ENCODE measurements around the gene TRIM69.
"Not testable (repeated sequence)": the region's sequence is repeated elsewhere in the genome, so short reads cannot be mapped to it uniquely, and the experiment has no call there.

Gene TRIM69

DNA sequence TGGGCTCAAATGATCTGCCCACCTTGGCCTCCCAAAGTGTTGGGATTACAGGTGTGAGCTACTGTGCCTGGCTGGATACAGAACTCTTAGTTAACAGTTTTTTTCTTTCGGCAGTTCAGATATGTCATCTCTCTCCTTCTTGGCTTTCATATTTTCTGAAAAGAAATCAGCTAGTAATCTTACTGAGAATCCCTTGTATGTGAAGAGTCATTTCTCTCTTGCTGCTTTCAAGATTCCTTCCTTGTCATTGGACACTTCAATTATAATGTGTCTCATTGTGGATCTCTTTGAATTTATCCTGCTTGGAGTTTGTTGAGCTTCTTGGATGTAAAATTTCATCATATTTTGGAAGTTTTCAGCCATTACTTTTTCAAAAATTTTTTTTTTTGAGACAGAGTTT, 17.0 kb downstream of the TRIM69 start:
- no peak for DNase-seq

DNA sequence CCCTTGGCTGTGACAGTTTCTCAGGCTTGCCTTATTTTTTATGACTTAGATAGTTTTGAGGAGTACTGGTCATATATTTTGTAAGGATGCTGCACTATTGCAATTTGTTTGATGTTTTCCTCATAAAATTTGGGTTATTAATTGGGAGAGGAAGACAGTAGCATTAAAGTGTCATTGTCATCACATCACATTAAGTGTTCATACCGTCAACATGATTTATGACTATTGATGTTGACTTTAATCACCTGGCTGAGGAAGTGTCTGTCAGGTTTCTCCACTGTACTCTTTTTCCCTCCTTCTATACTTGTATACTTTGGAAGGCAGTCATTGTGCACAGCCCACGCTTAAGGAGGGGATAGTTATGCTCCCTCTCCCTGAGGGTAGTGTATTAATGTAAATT, 26.9 kb downstream of the TRIM69 start:
- DNase-seq, result no peak

DNA sequence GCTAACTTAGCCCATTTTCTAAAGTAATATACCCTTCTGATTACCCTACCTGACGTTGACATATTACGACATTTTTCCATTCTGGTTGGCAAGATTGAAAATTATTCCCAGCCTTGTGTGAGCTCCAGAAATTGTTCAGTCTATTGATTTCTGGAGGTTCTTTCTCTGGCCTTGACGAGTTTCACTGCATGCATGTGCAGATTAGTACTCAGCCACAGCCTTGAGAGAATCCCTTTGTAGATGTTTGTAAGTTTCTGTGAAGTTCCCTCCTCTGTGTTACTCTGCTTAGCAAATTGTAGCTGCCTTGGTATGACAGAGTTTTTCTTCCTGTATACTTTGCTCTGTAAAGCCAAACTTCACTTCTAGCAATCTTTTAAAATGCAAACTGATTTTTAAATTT, 27.5 kb downstream of the TRIM69 start:
- no peak for DNase-seq

DNA sequence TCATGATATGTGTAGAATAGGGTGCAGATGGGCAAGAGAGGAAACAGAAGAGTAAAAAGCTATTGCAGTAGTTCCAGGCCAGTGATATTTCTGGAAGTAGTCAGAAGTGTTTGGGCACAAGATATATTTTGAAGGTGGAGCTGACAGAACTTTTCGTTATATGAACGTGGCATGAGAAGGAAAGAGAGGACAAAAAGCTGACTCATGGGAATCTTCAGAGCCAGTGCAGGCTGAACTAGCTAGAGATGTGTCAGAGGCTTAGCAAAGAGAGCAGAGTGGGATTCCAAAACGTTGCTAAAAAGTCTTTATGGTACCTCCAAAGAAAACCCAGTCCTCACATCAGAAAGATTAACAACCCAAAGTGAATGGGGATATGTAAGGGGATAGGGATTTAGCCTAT, 28.7 kb downstream of the TRIM69 start:
- no peak for DNase-seq

DNA sequence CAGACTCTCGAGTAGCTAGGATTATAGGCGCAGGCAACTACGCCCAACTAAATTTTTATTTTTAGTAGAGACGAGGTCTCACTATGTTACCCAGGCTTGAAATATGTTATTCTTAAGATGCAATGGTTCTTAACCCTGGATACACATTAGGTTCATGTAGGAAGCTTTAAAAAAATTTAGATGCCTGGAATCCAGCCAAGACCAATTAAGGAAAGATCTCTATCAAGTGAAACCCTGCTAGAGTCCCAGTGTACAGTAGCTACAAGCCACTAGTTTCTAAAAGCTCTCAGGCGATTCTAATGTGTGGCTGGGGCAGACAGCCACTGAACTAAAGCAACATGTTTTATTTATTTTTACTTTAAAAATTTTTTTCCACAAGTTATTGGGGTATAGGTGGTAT, 33.2 kb downstream of the TRIM69 start:
- DNase-seq, result no peak

DNA sequence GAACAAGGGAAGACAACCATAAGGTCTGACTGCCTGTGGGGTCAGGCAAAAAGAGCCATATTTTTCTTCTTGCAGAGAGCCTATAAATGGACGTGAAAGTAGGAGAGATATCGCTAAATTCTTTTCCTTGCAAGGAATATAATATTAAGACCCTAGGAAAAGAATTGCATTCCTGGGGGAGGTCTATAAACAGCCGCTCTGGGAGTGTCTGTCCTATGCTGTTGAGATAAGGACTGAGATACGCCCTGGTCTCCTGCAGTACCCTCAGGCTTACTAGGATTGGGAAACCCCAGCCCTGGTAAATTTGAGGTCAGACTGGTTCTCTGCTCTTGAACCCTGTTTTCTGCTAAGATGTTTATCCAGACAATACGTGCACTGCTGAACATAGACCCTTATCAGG, 34.4 kb downstream of the TRIM69 start:
- not testable (repeated sequence) for DNase-seq

DNA sequence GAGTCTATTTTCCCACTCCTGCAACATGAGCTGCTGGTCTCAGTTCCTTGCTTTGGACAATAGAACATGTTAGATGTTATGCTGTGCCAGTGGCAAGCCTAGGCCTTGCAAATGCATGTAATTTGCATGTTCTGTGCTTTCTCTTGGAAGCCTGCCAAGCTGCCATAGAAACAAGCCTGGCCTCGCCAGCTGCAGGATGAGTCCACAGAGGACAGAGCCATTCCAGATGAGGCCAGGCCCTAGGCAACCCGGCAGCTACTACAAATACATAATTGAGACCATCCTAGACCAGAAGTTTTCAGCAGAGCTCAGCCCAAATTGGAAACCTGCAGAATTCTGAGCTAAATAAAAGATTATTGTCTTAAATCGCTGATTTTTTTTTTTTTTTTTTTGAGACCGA, 39.6 kb downstream of the TRIM69 start:
- no peak for DNase-seq

DNA sequence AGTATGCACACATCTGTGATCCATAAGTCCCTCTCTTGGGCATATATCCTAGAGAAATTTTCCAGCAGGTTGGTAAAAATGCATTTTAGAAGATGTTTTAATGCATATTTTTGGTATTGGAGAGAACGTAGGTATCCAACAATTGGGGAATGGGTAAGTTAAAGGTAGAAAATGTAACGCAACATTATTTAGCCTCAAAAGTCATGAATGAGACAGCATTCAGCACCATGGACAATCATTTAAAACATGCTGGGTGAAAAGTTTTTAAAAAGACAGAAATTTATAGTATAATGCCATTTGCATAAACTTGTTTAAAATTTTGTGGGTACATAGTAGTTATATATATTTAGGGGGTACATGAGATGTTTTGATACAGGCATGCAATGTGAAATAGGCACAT, 43.4 kb downstream of the TRIM69 start:
- DNase-seq, result no peak

DNA sequence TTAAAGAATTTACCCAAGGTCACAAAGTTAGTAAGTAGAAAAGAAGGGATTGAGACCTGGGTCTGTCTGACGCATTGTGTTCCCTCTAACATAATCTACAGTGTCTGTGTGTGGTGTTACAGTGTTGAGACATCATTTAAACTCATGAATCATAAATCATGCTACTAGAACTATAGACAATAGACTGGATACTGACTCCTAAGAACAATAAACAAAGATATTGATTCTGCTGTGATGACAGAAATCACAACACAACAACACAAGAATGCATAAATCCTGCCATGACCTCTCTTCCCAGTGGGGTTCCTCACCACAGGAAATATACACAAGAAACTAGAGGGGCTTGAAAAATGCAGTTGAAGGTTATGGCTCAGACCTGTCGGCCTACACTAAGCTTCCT, 44.3 kb downstream of the TRIM69 start:
- DNase-seq, result no peak

DNA sequence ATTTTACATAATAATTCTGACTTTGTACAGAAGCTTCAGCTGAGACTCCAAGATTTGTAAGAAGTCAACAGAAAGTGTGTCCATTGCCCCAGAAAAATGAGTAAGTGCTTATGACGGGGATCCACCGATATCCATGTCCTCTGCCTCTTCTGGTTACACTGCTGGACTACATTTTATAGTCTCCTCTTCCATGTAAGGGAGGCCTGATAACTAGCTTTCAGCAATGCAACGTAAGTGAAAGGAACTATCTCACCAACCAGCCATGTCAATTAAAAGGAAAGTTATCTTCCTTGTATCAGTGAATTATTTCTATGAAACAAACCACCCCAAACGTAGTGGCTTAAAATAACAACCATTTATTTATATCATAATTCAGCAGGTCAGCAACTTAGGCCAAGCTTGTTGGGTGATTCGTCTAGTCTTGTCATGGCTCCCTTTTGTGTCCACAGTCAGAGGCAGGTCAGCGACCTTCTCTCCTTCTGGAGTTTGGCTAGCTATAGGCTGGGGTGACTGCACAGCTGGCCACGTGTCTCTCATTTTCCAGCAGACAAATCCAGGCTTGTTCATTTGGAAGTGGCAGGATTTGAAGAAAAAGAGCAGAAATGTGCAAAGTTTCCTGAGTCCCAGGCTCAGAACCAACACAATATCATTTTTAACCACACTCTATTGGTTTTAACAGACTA, 44.9 kb downstream of the TRIM69 start:
- DNase-seq, result no peak

DNA sequence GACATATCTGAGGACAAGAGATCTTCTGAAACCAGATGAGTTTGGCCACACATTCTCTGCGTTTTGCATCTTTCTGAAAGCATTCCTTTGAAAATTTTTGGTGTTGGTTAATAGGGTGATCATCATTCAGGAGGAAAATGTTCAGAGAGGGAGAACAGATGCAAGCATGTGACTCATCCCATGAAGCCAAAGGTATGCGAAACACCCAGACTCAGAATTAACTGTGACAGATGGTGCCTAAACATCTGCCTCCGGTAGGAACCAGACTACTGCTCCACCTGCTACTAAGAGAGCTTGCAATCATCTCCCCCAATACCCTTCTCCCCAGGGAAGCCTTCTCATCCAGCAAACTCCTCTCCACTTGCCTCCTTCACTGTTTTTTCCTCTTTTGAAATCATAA, 46.2 kb downstream of the TRIM69 start:
- no peak for DNase-seq

DNA sequence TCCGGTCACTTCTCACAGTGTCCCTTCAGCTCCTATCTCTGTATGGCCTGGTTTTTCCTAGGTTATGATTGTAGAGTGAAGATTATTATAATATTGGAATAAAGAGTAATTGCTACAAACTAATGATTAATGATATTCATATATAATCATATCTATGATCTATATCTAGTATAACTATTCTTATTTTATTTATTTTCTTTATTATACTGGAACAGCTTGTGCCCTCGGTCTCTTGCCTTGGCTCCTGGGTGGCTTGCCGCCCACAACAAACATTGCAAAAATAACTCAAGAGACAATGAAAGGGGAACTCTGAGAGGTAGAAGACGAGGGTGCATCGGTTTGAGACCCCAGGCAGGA, 48.6 kb downstream of the TRIM69 start:
- peak; percentile 2 for DNase-seq

DNA sequence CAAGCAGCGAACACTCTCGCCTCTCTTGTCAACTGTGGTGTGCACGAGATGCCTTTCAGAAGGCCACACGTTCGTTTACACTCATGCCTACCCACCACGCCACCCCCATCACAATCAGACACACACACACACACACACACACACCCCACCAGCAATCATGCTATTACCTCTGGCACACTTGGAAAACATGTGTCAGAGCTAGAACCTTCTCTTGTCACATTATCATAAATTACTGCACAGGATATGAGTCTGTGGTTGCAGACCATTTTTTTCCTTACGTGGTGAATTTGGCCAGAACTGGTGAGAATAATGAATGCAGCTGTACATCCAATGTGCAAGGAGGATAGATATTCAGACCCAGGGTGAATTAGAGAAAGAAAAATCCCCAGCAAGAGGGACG, 52.4 kb downstream of the TRIM69 start:
- DNase-seq, result peak; percentile 12

DNA sequence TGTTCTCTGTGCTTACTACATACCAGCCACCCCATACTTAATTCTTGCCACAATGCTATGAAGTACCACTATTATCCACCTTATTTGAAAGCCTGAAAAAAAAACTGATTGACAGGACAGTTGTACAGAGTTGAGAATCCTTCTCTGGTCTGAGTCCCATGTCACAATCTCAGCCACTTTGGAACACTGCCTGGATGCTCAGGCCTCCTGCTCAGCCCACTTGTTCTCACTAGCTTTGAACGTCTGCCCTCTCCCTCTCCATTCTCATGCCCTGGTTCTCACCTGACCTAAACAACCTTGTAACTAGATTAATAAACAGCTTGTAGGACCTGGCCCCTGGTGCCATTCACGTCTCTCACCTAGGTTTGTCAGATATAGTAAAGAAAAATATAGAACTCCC, 53.9 kb downstream of the TRIM69 start:
- no peak for DNase-seq

DNA sequence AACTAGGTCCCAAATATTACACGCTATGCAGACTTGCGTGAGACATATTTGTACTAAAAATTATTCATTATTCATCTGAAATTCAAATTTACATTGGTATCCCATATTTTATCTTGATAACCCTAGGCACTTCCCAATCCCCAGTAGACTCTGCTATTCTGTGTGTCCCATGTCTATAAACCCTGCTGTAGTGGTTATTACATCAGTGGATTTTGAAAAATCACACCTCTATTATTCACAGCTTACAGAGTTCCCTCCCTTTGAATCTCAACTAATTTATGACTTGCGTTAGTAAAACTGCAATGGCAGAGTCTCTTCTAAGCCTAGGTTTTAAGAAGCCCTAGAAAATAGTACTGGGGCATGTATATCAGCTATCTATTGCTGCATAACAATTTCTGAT, 54.3 kb downstream of the TRIM69 start:
- DNase-seq, result no peak

DNA sequence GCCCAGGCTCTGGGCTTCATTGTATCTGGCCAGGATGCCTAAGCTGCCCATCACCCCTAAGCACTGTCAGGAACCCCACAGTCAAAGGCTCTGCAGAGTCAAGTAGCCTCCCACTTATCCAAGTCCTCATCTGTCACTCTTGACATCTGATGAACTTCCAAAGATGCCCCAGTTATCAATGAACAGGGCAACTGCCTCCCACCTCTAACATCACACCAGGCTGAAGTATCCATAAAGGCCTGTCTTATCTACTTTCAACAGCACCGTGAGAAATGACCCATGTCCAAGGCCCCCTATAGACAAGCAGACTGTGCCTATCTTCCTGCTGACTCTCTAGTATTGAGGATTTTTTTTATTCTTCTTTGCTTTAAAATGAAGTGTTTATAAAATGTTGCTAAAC, 56.4 kb downstream of the TRIM69 start:
- DNase-seq, result no peak

DNA sequence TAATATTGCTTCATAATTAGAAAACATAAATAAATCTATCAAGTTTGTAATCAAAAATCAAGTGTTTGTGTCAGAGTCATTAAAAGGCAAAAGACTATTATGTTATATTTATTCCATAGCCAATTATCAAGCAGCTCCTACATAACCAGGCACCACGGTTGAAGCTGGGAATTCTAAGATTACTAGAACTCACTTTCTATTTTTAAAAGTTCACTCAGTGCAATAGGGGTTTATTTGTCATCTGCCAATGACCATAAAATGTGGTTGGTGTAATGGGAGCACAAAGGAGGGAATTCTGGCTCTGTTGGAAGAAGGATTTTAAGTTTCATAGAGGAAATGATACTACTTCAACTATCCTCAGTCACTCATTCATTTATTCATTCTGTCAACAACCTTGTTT, 57.7 kb downstream of the TRIM69 start:
- DNase-seq, result no peak

DNA sequence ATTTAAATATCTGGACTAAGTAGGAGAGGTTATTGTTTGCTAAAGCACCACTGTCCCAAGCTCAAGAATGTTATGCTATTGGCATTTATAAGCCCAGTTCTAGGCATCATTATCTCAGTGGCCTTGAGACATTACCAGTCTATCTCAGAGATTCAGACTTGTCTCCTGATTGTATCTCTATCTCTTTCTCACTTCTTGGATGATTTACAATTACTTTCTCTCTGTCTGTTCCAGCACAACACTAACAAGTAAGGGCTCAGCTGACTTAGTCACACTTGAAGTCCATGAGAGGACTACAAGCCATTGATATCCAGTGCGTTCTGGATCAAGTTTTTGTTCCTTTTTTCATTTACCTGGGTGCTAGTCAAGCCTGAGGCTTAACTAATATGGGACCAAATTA, 60.2 kb downstream of the TRIM69 start:
- DNase-seq, result no peak

DNA sequence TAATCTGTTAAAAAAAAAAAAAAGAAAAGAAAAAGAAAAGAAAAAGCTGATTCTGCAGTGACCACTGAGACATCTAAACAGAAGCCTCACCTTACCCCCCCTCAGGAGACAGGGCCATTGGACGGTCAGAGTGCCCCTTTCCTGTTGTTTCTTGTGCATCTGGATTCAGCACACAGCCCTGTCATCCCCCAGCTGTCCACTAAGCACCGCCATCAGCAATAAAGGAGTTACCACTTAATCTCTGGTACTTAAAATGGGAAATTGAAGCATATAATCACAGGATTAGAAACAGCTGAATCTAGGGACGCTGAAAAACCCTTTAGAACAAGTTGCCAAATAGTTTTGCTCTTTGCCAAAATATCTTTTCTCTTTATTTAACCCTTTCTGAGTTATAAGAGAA, 62.5 kb downstream of the TRIM69 start:
- no peak for DNase-seq

DNA sequence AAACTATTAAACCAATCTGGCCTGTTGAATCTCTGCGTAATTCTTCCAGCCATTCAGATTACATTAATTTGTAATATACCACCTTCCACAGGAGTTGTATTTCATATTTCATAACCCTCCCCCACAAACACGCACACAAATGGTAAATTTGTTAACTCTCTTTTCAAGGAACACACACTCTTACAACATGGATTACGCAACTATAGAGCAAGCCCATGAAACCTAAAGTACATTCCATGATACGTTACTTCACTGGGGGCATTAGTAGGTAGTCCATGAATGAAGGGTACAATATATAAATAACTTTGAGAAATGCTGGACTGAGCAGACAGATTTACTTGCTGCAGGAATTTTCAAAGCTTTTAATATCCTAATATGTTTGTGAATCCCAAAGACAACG, 65.0 kb downstream of the TRIM69 start:
- no peak for DNase-seq

DNA sequence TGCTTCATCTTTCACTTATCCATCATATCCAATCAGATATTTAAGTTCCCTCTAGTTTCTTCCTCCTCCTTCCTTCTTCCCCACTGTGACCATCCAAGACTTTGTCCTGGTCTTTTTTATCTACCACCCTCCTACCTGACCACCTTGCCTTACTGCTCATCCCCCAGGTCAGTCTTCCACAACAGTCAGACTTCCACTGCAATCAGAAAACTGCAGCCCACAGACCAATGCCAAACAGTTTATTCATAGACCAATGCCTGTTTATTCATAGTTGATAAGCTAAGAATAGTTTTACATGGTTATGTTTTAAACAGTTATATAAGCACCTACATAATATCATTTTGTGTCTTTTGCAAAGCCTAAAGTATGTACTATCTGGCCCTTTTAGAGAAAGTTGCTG, 65.5 kb downstream of the TRIM69 start:
- DNase-seq, result no peak

DNA sequence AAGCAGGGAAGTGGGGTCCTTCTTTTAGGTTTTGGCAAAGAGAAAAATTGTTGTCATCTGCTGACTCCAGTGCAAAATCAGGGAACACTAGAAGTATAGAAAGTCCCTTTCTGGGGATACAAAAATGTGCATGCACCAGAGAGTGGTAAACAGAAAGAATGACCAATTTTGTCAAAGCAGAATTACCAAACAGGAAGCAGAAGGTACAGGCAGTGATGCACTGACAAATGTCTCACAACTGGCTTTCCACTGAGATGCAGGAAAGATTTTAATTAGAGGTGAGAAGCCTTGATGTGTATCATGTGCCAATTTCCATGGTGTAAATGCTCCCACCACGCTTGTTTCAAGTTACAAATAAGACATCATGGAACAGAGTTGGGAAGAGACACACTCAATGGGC, 66.0 kb downstream of the TRIM69 start:
- no peak for DNase-seq

DNA sequence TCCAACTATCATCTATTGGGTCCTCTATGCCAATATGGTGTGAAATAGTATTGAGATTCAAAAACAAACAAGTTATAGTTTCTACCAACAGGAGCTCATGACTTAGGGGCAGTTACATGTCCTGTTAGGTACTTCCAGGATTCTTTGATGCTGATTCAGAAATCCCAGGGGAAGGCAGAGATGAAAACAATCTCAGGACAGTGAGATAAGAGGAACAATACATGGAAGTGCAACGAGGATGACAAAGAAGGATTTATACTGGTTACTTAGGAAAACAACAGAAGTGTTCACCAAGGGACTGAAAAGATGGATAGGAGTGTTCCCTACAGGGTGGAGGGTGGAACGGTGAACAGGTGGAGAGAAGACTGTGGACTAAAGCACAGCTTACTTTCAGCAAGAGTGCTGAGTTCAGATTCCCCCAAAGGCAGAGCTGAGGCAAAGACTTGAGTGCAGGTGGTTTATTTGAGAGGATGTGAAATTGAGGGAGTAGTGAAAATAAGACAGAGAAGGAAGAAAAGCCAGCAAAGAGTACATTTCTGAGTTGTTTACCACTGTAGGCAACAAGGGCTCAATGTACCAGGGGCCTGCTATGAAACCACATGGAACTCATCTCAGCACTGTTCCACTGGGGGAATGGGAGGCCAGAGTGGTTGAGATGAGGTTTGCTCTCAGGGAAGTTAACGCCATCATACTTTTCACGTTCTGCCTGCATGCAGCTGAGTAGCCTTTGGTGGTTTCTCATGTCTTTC, 68.1 kb downstream of the TRIM69 start:
- DNase-seq, result no peak

DNA sequence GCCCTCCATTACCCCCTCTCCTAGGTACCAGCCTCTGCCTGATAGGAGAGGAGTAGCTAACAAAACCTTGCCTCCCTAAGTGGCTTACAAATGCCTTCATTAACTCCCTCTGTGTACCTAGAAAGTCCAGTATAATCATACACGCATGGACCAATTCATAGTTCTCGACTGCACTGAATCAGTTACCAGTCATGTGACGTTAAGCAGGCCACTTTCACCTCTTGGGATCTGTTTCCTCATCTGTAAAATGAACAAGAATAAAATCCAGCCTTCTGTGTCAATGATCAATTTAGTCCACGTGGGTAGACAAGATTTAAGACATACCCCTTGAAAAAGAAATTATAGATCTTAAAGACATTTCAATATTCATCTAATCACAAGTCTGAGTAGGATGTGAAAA, 72.2 kb downstream of the TRIM69 start:
- no peak for DNase-seq

DNA sequence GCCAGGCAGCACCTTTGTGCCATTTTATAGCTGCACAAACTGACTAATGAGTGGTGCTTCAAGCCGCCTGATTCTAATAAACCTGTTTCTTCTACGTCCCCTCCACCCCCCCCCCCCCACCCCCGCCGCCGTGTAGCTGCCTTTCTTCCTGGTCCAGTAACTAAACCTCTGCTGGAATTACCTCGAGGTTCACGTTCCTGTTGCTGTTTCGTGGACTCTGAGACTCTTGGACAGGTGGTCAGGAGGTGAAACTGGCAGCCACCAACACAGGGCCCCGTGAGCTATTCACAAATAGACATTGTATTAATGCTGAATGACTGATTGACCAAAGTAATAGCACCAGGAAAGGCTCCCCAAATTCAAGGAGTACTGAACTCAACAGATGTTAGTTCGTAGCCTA, 73.9 kb downstream of the TRIM69 start:
- DNase-seq, result no peak
